ENCODE measurements around the gene CCDC54. TPM values are rescaled to one million over a fixed set of nuclear protein-coding genes. Genes with fewer than 3 reads are reported as not detected.

CCDC54 gene
- total RNA-seq, 1 experiment from 2014 or later: not detected

GRCh38 chr3:107426223-107426622 is 49.0 kb downstream of the CCDC54 start:
- WGBS (ENCODE audit: extremely low coverage, insufficient read length, low lambda C conversion rate): no CpG with 5 or more reads among the region's 3 CpGs

More at GRCh38 chr3:107426223-107426622, 49.0 kb downstream of the CCDC54 start:
- Histone ChIP-seq H3T11ph (ENCODE audit: low read length) (no peak overlapping the region), H2AFZ (ENCODE audit: low read length) (no peak overlapping the region), H4K91ac (ENCODE audit: insufficient read length, low read depth, low read length) (no peak overlapping the region), H3K14ac (ENCODE audit: insufficient read depth, low read length) (no peak overlapping the region), H4K5ac (ENCODE audit: insufficient read length, low read depth, low read length) (no peak overlapping the region), H3K9ac (ENCODE audit: extremely low read depth, insufficient read length, low read length) (no peak overlapping the region), H3K23ac (ENCODE audit: insufficient read length, low read depth, low read length) (no peak overlapping the region), H3K79me1 (ENCODE audit: insufficient read depth, low read depth, low read length, poor library complexity, severe bottlenecking) (no peaks in the 10 kb centered on the region), H2BK15ac (ENCODE audit: low read depth, low read length) (no peak overlapping the region), H3K27me3 (ENCODE audit: insufficient read depth, low read length) (peaks cover 8% of the 10 kb centered on the region; the same call in 1 of the 2 replicates), H3K4me2 (ENCODE audit: insufficient read depth, insufficient read length, low read length) (no peak overlapping the region), H4K8ac (replicated peaks; ENCODE audit: insufficient read length, low read depth, low read length) (no peak overlapping the region), H2BK12ac (ENCODE audit: insufficient read length, low read depth, low read length) (no peak overlapping the region), H3K27ac (ENCODE audit: insufficient read length, low read depth, low read length) (no peak overlapping the region), H2BK120ac (ENCODE audit: low read depth, low read length, poor library complexity, severe bottlenecking) (no peak overlapping the region), H3K9me3 (ENCODE audit: control insufficient read depth, low read depth, low read length) (no peaks in the 10 kb centered on the region), H3K4me1 (ENCODE audit: insufficient read depth, low read length) (no peaks in the 10 kb centered on the region), H3K18ac (ENCODE audit: insufficient read length, low read depth, low read length) (no peak overlapping the region), H3K4ac (ENCODE audit: low read depth, low read length) (no peak overlapping the region), H3K23me2 (ENCODE audit: insufficient read length, low read depth, low read length, poor library complexity, severe bottlenecking) (peaks cover 12% of the 10 kb centered on the region), H3K56ac (ENCODE audit: insufficient read length, low read depth, low read length) (no peak overlapping the region), H2BK20ac (ENCODE audit: low read depth, low read length, poor library complexity, severe bottlenecking) (no peak overlapping the region), H2AK5ac (ENCODE audit: insufficient read length, low read length) (no peak overlapping the region), H4K20me1 (ENCODE audit: control insufficient read depth, insufficient read depth, insufficient read length) (no peaks in the 10 kb centered on the region), H2BK5ac (ENCODE audit: insufficient read length, low read length) (no peak overlapping the region), H3K79me2 (ENCODE audit: insufficient read depth, low read length) (no peaks in the 10 kb centered on the region)
- Mint-ChIP-seq H3K27me3 (ENCODE audit: low read depth) (peaks cover 19% of the 10 kb centered on the region), H3K4me3 (no peak overlapping the region), H3K9me3 (no peaks in the 10 kb centered on the region), H3K36me3 (ENCODE audit: insufficient read depth in 1 of 3, low read depth in 3 of 3) (no peaks in the 10 kb centered on the region), H3K4me1 (peaks cover 10% of the 10 kb centered on the region in 2 experiments), H3K27ac (no peak overlapping the region)
- no peak for DNase-seq
- TF ChIP-seq, protein P1, sequence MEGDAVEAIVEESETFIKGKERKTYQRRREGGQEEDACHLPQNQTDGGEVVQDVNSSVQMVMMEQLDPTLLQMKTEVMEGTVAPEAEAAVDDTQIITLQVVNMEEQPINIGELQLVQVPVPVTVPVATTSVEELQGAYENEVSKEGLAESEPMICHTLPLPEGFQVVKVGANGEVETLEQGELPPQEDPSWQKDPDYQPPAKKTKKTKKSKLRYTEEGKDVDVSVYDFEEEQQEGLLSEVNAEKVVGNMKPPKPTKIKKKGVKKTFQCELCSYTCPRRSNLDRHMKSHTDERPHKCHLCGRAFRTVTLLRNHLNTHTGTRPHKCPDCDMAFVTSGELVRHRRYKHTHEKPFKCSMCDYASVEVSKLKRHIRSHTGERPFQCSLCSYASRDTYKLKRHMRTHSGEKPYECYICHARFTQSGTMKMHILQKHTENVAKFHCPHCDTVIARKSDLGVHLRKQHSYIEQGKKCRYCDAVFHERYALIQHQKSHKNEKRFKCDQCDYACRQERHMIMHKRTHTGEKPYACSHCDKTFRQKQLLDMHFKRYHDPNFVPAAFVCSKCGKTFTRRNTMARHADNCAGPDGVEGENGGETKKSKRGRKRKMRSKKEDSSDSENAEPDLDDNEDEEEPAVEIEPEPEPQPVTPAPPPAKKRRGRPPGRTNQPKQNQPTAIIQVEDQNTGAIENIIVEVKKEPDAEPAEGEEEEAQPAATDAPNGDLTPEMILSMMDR (conservative IDR thresholded peaks at IDR 0.05): no peak

Other genes starting within 250 kb of the CCDC54 start
- gene BBX, start 145.5 kb downstream of the CCDC54 start, total RNA-seq (2021): 34.4 and 34.8 TPM in 2 replicates

Data from H9 (cell line).